ENCODE results near the gene OR1L1. TPM values are rescaled to one million over a fixed set of nuclear protein-coding genes. Genes with fewer than 3 reads are reported as not detected.

Gene OR1L1
- total RNA-seq (not detected), polyA plus RNA-seq (not detected)

- no peaks in the 10 kb centered on the region for H3K9me3 ChIP-seq (ENCODE audit: control insufficient read depth in 1 of 2, low read length in 2 of 2)
- ChIA-PET POLR2A (ENCODE audit: partially characterized antibody) (no interaction called here), CTCF (ENCODE audit: partially characterized antibody) (no interaction called here)
- H3K27me3 ChIP-seq (ENCODE audit: insufficient read depth, low read length): no peaks in the 10 kb centered on the region
- no peak within 1 kb of the TSS for H3K4me3 ChIP-seq (ENCODE audit: low read length in 2 of 2)
- Mint-ChIP-seq H3K27me3 (peaks cover 7 to 11% of the 10 kb centered on the region in 2 donors), H3K27ac (no peak within 1 kb of the TSS), H3K36me3 (no peaks in the 10 kb centered on the region), H3K9me3 (peaks cover 5 to 11% (median 7%) of the 10 kb centered on the region in 8 donors), H3K4me3 (peak within 1 kb of the TSS in 1 of 8 donors; percentile 16), H3K4me1 (no peaks in the 10 kb centered on the region)
- DNase-seq: no peak
- H3K36me3 ChIP-seq (ENCODE audit: insufficient read depth, low read length): no peaks in the 10 kb centered on the region
- no peaks in the 10 kb centered on the region for H3K4me1 ChIP-seq (ENCODE audit: insufficient read depth, low read length)
- intact Hi-C loops (cut with micrococcal nuclease): no loop called here
- no peak within 1 kb of the TSS for H3K27ac ChIP-seq (ENCODE audit: low read depth, low read length)
These were observed at the start of gene OR1L1 for GRCh38 chr9:122661416-122661815. Gene OR1L1, plus strand, starts transcription at chr9:122661716. Its CDS starts 0 bp downstream, at chr9:122661716.

GRCh38 chr9:122614362-122614761 lies 47.2 kb upstream of the OR1L1 start, which contains the start of gene OR1Q1:
Gene OR1Q1, plus strand, starts transcription at chr9:122614738. Its CDS starts 0 bp downstream, at chr9:122614738.
- intact Hi-C loops (cut with micrococcal nuclease): no loop called here
- POLR2A ChIA-PET (ENCODE audit: partially characterized antibody): no interaction called here
- no peak within 1 kb of the TSS for H3K4me3 ChIP-seq (ENCODE audit: low read length in 2 of 2)
- Mint-ChIP-seq H3K36me3 (no peaks in the 10 kb centered on the region), H3K4me3 (no peak within 1 kb of the TSS), H3K27me3 (no peaks in the 10 kb centered on the region), H3K27ac (no peak within 1 kb of the TSS), H3K4me1 (no peaks in the 10 kb centered on the region), H3K9me3 (peaks cover 0 to 10% (median 0%) of the 10 kb centered on the region in 8 donors)
- no peaks in the 10 kb centered on the region for H3K27me3 ChIP-seq (ENCODE audit: insufficient read depth, low read length)
- no peak within 1 kb of the TSS for H3K27ac ChIP-seq (ENCODE audit: low read depth, low read length)
- CTCF ChIA-PET (ENCODE audit: partially characterized antibody): no interaction called here
- H3K4me1 ChIP-seq (ENCODE audit: insufficient read depth, low read length): no peaks in the 10 kb centered on the region
- H3K36me3 ChIP-seq (ENCODE audit: insufficient read depth, low read length): no peaks in the 10 kb centered on the region
- DNase-seq: no peak
- H3K9me3 ChIP-seq (ENCODE audit: control insufficient read depth in 1 of 2, low read length in 2 of 2): no peaks in the 10 kb centered on the region

GRCh38 chr9:122619996-122620395 lies 41.5 kb upstream of the OR1L1 start:
- H3K27me3 ChIP-seq (ENCODE audit: insufficient read depth, low read length): no peaks in the 10 kb centered on the region
- POLR2A ChIA-PET (ENCODE audit: partially characterized antibody): no interaction called here
- no peaks in the 10 kb centered on the region for H3K4me1 ChIP-seq (ENCODE audit: insufficient read depth, low read length)
- no peaks in the 10 kb centered on the region for H3K9me3 ChIP-seq (ENCODE audit: control insufficient read depth in 1 of 2, low read length in 2 of 2)
- Mint-ChIP-seq H3K9me3 (peaks cover 0 to 10% (median 0%) of the 10 kb centered on the region in 8 donors), H3K36me3 (no peaks in the 10 kb centered on the region), H3K4me1 (no peaks in the 10 kb centered on the region), H3K4me3 (no peak overlapping the region), H3K27me3 (peaks cover 2 to 9% of the 10 kb centered on the region in 2 donors), H3K27ac (no peak overlapping the region)
- H3K36me3 ChIP-seq (ENCODE audit: insufficient read depth, low read length): no peaks in the 10 kb centered on the region
- CTCF ChIA-PET (ENCODE audit: partially characterized antibody): no interaction called here
- no peak overlapping the region for H3K4me3 ChIP-seq (ENCODE audit: low read length in 2 of 2)
- no peak overlapping the region for H3K27ac ChIP-seq (ENCODE audit: low read depth, low read length)
- DNase-seq: no peak
- intact Hi-C loops (cut with micrococcal nuclease): no loop called here

DNA sequence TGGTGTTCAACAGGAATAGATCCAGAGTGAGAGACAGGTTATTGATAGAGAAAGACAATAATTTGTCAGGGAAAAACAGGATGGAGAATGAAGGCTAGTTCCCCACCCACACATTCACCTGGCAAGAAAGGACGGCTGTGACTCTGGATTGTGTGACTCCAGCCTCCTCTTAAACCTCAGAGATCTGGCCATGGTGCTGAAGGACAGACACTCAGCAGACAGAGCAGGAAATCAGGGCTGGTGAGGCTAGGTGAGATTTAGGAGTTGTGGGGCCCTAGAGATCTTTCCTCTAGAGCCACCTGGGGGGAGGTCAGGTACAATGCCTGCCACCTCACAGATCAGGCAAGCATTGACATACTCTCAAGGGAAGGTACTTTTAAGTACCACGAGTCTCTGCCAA lies 19.3 kb upstream of the OR1L1 start:
- no peaks in the 10 kb centered on the region for H3K4me1 ChIP-seq (ENCODE audit: insufficient read depth, low read length)
- ChIA-PET CTCF (ENCODE audit: partially characterized antibody) (no interaction called here), POLR2A (ENCODE audit: partially characterized antibody) (no interaction called here)
- H3K36me3 ChIP-seq (ENCODE audit: insufficient read depth, low read length): no peaks in the 10 kb centered on the region
- no peak overlapping the region for H3K4me3 Mint-ChIP-seq
- H3K27me3 ChIP-seq (ENCODE audit: insufficient read depth, low read length): no peaks in the 10 kb centered on the region
- intact Hi-C loops (cut with micrococcal nuclease): no loop called here
- no peak for DNase-seq
- no peak overlapping the region for H3K27ac Mint-ChIP-seq
- no peaks in the 10 kb centered on the region for H3K9me3 ChIP-seq (ENCODE audit: control insufficient read depth in 1 of 2, low read length in 2 of 2)
- H3K9me3 Mint-ChIP-seq: peaks cover 0 to 47% (median 18%) of the 10 kb centered on the region in 8 donors
- H3K4me3 ChIP-seq (ENCODE audit: low read length in 2 of 2): no peak overlapping the region
- peaks cover 7 to 8% of the 10 kb centered on the region in 2 donors for H3K27me3 Mint-ChIP-seq
- no peaks in the 10 kb centered on the region for H3K36me3 Mint-ChIP-seq
- H3K27ac ChIP-seq (ENCODE audit: low read depth, low read length): no peak overlapping the region
- no peaks in the 10 kb centered on the region for H3K4me1 Mint-ChIP-seq

DNA sequence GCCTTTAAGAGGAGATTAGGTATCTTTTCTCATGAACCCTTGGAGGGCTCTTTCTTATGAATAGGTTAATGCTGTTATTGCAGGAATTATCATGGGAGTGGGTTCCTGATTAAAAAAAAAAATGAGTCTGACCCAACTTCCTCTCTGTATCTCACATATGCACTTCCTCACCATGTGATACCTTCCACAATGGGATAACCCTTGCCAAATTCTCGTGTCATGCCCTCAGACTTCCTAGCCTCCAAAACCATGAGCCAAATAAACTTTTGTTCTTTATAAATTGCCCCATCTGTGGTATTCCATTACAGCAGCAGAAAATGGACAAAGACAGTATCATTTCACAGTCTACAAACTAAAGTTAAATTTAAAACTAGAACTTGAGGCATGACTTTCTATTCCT lies 5.1 kb upstream of the OR1L1 start:
- Histone ChIP-seq H3K27ac (ENCODE audit: low read depth, low read length) (no peak overlapping the region), H3K4me3 (ENCODE audit: low read length in 2 of 2) (no peak overlapping the region), H3K4me1 (ENCODE audit: insufficient read depth, low read length) (no peaks in the 10 kb centered on the region), H3K36me3 (ENCODE audit: insufficient read depth, low read length) (no peaks in the 10 kb centered on the region), H3K27me3 (ENCODE audit: insufficient read depth, low read length) (no peaks in the 10 kb centered on the region), H3K9me3 (ENCODE audit: control insufficient read depth in 1 of 2, low read length in 2 of 2) (no peaks in the 10 kb centered on the region)
- CTCF ChIA-PET (ENCODE audit: partially characterized antibody): no interaction called here
- Mint-ChIP-seq H3K9me3 (peaks cover 0 to 3% (median 0%) of the 10 kb centered on the region in 8 donors), H3K4me1 (no peaks in the 10 kb centered on the region), H3K27ac (no peak overlapping the region), H3K36me3 (no peaks in the 10 kb centered on the region), H3K27me3 (peaks cover 0 to 3% of the 10 kb centered on the region in 2 donors), H3K4me3 (no peak overlapping the region)
- no peak for DNase-seq
- intact Hi-C loops (cut with micrococcal nuclease): no loop called here
- POLR2A ChIA-PET (ENCODE audit: partially characterized antibody): no interaction called here

GRCh38 chr9:122657527-122657926 lies 4.0 kb upstream of the OR1L1 start, which contains the start of gene OR1B1:
Gene OR1B1, minus strand, starts transcription at chr9:122657627.
- Histone ChIP-seq H3K27me3 (ENCODE audit: insufficient read depth, low read length) (no peaks in the 10 kb centered on the region), H3K9me3 (ENCODE audit: control insufficient read depth in 1 of 2, low read length in 2 of 2) (no peaks in the 10 kb centered on the region), H3K4me3 (ENCODE audit: low read length in 2 of 2) (no peak within 1 kb of the TSS), H3K27ac (ENCODE audit: low read depth, low read length) (no peak within 1 kb of the TSS), H3K36me3 (ENCODE audit: insufficient read depth, low read length) (no peaks in the 10 kb centered on the region), H3K4me1 (ENCODE audit: insufficient read depth, low read length) (no peaks in the 10 kb centered on the region)
- no peaks in the 10 kb centered on the region for H3K36me3 Mint-ChIP-seq
- ChIA-PET CTCF (ENCODE audit: partially characterized antibody) (interaction anchor here (1.4 kb wide), 1 partner anchor 159 kb away, joined by 3 read pairs; no protein-coding TSS in a partner anchor), POLR2A (ENCODE audit: partially characterized antibody) (no interaction called here)
- H3K27ac Mint-ChIP-seq: no peak within 1 kb of the TSS
- no peaks in the 10 kb centered on the region for H3K4me1 Mint-ChIP-seq
- H3K9me3 Mint-ChIP-seq: peaks cover 0 to 3% (median 0%) of the 10 kb centered on the region in 8 donors
- H3K27me3 Mint-ChIP-seq: peaks cover 6 to 9% of the 10 kb centered on the region in 2 donors
- no peak within 1 kb of the TSS for H3K4me3 Mint-ChIP-seq
- DNase-seq: no peak
- intact Hi-C loops (cut with micrococcal nuclease): no loop called here

GRCh38 chr9:122672481-122672880 lies 11.0 kb downstream of the OR1L1 start:
- no peak overlapping the region for H3K4me3 ChIP-seq (ENCODE audit: low read length in 2 of 2)
- H3K36me3 ChIP-seq (ENCODE audit: insufficient read depth, low read length): no peaks in the 10 kb centered on the region
- no peaks in the 10 kb centered on the region for H3K4me1 ChIP-seq (ENCODE audit: insufficient read depth, low read length)
- no peaks in the 10 kb centered on the region for H3K4me1 Mint-ChIP-seq
- H3K9me3 Mint-ChIP-seq: peaks cover 4 to 37% (median 24%) of the 10 kb centered on the region in 8 donors
- no peak overlapping the region for H3K27ac Mint-ChIP-seq
- H3K27ac ChIP-seq (ENCODE audit: low read depth, low read length): no peak overlapping the region
- intact Hi-C loops (cut with micrococcal nuclease): no loop called here
- H3K36me3 Mint-ChIP-seq: peaks cover 0 to 7% of the 10 kb centered on the region in 2 donors
- H3K9me3 ChIP-seq (ENCODE audit: control insufficient read depth in 1 of 2, low read length in 2 of 2): no peaks in the 10 kb centered on the region
- ChIA-PET CTCF (ENCODE audit: partially characterized antibody) (no interaction called here), POLR2A (ENCODE audit: partially characterized antibody) (no interaction called here)
- H3K27me3 ChIP-seq (ENCODE audit: insufficient read depth, low read length): no peaks in the 10 kb centered on the region
- peaks cover 0 to 4% of the 10 kb centered on the region in 2 donors for H3K27me3 Mint-ChIP-seq
- no peak overlapping the region for H3K4me3 Mint-ChIP-seq
- no peak for DNase-seq

DNA sequence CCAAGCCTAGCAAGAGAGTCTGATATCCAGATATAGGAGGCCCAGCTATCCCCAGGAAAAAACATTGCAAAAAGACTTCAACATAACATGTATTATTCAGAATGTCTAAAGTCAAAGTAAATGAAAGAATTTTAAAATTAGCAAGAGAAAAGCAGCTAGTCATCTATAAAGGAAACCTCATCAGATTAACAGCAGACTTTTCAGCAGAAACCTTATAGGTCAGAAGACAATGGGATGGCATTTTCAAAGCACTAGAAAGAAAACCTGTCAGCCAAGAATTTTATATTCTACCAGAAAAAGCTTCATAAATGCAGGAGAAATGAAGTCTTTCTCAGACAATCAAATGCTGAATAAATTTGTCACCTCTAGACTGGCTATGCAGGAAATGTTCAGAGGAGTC lies 23.3 kb downstream of the OR1L1 start:
- H3K9me3 ChIP-seq (ENCODE audit: control insufficient read depth in 1 of 2, low read length in 2 of 2): peaks cover 0 to 6% of the 10 kb centered on the region in 2 donors
- H3K36me3 Mint-ChIP-seq: no peaks in the 10 kb centered on the region
- CTCF ChIA-PET (ENCODE audit: partially characterized antibody): no interaction called here
- no peaks in the 10 kb centered on the region for H3K27me3 ChIP-seq (ENCODE audit: insufficient read depth, low read length)
- POLR2A ChIA-PET (ENCODE audit: partially characterized antibody): no interaction called here
- intact Hi-C loops (cut with micrococcal nuclease): no loop called here
- no peak overlapping the region for H3K27ac Mint-ChIP-seq
- no peak overlapping the region for H3K27ac ChIP-seq (ENCODE audit: low read depth, low read length)
- no peaks in the 10 kb centered on the region for H3K4me1 Mint-ChIP-seq
- no peaks in the 10 kb centered on the region for H3K27me3 Mint-ChIP-seq
- H3K4me1 ChIP-seq (ENCODE audit: insufficient read depth, low read length): no peaks in the 10 kb centered on the region
- no peak overlapping the region for H3K4me3 Mint-ChIP-seq
- DNase-seq: no peak
- H3K36me3 ChIP-seq (ENCODE audit: insufficient read depth, low read length): no peaks in the 10 kb centered on the region
- H3K4me3 ChIP-seq (ENCODE audit: low read length in 2 of 2): no peak overlapping the region
- H3K9me3 Mint-ChIP-seq: peaks cover 0 to 68% (median 43%) of the 10 kb centered on the region in 8 donors
